ENCODE data around the gene SPEG. TPM values are rescaled to one million over a fixed set of nuclear protein-coding genes. Genes with fewer than 3 reads are reported as not detected.
A peak's percentile ranks its signal among the peaks of the same experiment; 100 is the strongest.

SPEG gene
- total and polyA plus RNA-seq, 2 of the 13 experiments (the other 11 are each of a cell fraction or from before 2014, with no cell fraction given) = 0.18 to 0.24 TPM

DNA sequence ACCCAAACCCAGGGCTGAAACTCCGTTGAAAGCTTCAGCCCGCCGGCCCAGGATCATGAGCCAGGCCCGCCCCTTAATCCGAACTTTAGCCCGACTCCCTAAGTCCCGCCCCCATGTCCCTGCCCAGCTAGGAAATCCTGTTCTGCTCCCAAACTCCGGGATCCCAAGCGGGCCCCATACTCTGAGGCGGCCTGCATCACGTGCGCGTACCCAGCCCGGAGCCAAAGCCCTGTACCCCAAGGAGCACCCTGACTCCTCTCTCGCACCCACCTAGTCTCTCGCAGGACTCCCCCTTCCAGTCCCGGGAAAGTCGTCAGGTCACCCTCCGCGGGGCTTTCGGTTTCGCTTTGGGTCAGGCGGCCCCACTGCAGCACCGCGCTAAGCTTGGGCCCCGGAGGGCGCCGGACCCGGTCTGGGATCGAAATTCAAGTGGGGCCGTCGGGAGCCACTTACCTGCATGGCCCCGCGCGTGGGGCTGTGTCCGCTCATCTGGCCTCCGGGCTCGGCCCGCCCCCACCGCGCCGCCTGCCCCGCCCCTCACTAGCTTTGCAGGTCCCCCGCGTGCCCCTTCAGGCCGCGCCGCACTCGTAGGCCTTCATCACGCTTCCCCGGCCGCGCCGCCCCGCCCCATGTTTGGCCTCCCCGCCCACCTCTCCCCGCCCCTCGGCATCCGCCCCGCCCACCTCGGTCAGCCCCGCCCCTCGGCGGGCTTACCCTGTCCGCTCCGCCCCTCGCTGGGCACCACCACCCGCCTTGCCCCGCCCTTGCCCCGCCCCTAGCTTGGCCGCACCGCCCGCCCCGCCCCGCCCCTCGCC lies 47.1 kb upstream of the SPEG start, which contains the start of gene DNPEP (continued):
- TF ChIP-seq, protein P1, sequence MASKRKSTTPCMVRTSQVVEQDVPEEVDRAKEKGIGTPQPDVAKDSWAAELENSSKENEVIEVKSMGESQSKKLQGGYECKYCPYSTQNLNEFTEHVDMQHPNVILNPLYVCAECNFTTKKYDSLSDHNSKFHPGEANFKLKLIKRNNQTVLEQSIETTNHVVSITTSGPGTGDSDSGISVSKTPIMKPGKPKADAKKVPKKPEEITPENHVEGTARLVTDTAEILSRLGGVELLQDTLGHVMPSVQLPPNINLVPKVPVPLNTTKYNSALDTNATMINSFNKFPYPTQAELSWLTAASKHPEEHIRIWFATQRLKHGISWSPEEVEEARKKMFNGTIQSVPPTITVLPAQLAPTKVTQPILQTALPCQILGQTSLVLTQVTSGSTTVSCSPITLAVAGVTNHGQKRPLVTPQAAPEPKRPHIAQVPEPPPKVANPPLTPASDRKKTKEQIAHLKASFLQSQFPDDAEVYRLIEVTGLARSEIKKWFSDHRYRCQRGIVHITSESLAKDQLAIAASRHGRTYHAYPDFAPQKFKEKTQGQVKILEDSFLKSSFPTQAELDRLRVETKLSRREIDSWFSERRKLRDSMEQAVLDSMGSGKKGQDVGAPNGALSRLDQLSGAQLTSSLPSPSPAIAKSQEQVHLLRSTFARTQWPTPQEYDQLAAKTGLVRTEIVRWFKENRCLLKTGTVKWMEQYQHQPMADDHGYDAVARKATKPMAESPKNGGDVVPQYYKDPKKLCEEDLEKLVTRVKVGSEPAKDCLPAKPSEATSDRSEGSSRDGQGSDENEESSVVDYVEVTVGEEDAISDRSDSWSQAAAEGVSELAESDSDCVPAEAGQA (IDR thresholded peaks at IDR 0.05; ENCODE audit: low read depth) = no peak
- TF ChIP-seq, protein P1 (CRISPR knock-in tag; IDR thresholded peaks at IDR 0.05; ENCODE audit: borderline replicate concordance) = no peak
- TF ChIP-seq, protein P2, sequence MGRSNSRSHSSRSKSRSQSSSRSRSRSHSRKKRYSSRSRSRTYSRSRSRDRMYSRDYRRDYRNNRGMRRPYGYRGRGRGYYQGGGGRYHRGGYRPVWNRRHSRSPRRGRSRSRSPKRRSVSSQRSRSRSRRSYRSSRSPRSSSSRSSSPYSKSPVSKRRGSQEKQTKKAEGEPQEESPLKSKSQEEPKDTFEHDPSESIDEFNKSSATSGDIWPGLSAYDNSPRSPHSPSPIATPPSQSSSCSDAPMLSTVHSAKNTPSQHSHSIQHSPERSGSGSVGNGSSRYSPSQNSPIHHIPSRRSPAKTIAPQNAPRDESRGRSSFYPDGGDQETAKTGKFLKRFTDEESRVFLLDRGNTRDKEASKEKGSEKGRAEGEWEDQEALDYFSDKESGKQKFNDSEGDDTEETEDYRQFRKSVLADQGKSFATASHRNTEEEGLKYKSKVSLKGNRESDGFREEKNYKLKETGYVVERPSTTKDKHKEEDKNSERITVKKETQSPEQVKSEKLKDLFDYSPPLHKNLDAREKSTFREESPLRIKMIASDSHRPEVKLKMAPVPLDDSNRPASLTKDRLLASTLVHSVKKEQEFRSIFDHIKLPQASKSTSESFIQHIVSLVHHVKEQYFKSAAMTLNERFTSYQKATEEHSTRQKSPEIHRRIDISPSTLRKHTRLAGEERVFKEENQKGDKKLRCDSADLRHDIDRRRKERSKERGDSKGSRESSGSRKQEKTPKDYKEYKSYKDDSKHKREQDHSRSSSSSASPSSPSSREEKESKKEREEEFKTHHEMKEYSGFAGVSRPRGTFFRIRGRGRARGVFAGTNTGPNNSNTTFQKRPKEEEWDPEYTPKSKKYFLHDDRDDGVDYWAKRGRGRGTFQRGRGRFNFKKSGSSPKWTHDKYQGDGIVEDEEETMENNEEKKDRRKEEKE (IDR thresholded peaks at IDR 0.05) = no peak
- TF ChIP-seq, protein P3, sequence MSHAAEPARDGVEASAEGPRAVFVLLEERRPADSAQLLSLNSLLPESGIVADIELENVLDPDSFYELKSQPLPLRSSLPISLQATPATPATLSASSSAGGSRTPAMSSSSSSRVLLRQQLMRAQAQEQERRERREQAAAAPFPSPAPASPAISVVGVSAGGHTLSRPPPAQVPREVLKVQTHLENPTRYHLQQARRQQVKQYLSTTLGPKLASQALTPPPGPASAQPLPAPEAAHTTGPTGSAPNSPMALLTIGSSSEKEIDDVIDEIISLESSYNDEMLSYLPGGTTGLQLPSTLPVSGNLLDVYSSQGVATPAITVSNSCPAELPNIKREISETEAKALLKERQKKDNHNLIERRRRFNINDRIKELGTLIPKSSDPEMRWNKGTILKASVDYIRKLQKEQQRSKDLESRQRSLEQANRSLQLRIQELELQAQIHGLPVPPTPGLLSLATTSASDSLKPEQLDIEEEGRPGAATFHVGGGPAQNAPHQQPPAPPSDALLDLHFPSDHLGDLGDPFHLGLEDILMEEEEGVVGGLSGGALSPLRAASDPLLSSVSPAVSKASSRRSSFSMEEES (CRISPR knock-in tag; IDR thresholded peaks at IDR 0.05) = peak; percentile 41; the same call in 1 of the 2 replicates
- 0 out of 2 replicates have a peak, but pooled peaks have one; percentile 53 for TF ChIP-seq ZNF639 (CRISPR knock-in tag; conservative IDR thresholded peaks at IDR 0.05)
- peak; percentile 15; the same call in 1 of the 2 replicates for TF ChIP-seq NCOA2 (CRISPR knock-in tag; IDR thresholded peaks at IDR 0.05)
- no peak; the same call in 1 of the 2 replicates for TF ChIP-seq ZNF674 (CRISPR knock-in tag; IDR thresholded peaks at IDR 0.05; ENCODE audit: low read depth)
- TF ChIP-seq ZNF160 (CRISPR knock-in tag; IDR thresholded peaks at IDR 0.05) = no peak
- TF ChIP-seq, protein P4, sequence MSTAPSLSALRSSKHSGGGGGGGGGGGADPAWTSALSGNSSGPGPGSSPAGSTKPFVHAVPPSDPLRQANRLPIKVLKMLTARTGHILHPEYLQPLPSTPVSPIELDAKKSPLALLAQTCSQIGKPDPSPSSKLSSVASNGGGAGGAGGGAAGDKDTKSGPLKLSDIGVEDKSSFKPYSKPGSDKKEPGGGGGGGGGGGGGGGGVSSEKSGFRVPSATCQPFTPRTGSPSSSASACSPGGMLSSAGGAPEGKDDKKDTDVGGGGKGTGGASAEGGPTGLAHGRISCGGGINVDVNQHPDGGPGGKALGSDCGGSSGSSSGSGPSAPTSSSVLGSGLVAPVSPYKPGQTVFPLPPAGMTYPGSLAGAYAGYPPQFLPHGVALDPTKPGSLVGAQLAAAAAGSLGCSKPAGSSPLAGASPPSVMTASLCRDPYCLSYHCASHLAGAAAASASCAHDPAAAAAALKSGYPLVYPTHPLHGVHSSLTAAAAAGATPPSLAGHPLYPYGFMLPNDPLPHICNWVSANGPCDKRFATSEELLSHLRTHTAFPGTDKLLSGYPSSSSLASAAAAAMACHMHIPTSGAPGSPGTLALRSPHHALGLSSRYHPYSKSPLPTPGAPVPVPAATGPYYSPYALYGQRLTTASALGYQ (CRISPR knock-in tag; IDR thresholded peaks at IDR 0.05) = 0 out of 2 replicates have a peak, but pooled peaks have one; percentile 39
- TF ChIP-seq CENPBD1 (CRISPR knock-in tag; IDR thresholded peaks at IDR 0.05; ENCODE audit: borderline replicate concordance, low read depth) = no peak
